ENCODE measurements around the gene MTAP.

DNA sequence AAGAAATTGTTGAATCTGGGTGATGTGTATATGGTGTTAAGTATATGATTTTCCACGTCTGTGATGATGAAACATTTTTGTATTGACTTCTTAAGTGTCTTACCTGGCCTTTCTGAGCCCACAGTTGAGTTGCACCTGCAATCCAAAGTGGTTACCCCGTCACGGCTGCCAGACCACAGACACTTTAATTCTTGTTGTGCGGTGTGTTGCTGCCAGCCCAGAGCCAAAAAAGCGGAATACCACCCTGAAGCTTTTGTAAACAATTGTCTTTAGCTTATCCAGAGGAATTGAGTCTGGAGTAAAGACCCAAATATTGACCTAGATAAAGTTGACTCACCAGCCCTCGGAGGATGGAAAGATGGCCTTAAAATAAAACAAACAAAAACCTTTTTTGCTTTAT is 35.1 kb downstream of the MTAP start:
- TF ChIP-seq GATA3 (IDR thresholded peaks at IDR 0.05; ENCODE audit: low read depth, low read length) (no peak), GATA2 (IDR thresholded peaks at IDR 0.05; ENCODE audit: low read depth, low read length) (no peak)

Data from SH-SY5Y (cell line).